CD14-positive monocyte (primary cell): ENCODE measurements around the gene CTTN. TPM values are rescaled to one million over a fixed set of nuclear protein-coding genes. Genes with fewer than 3 reads are reported as not detected.

Experiments
- DNase-seq, 3 donors: peaks; one replicate each; pipeline ENCODE4 v3.0.0-alpha.2; 2011 to 2022
- H2AFZ ChIP-seq: 2 replicates; pipeline ENCODE4 v1.6.0; 2012; ENCODE audit warnings: mild to moderate bottlenecking, low read depth, low read length, inconsistent platforms; ENCODE audit not compliant: insufficient read depth, poor library complexity, severe bottlenecking
- H3K27ac ChIP-seq, 2 donors: 1 replicate in 1 of 2; 2 replicates in 1 of 2; pipeline ENCODE4 v1.5.1; 2012 to 2013; ENCODE audit warnings: low read length in 2 of 2, control low read depth in 1 of 2, inconsistent platforms in 1 of 2, low read depth in 1 of 2, mild to moderate bottlenecking in 1 of 2
- H3K27me3 ChIP-seq, 2 donors: one replicate each; pipeline versions ENCODE4 v1.6.0 to v1.6.1; 2011 to 2013; ENCODE audit warnings: low read length in 2 of 2; ENCODE audit not compliant: control insufficient read depth in 2 of 2, insufficient read depth in 2 of 2
- H3K36me3 ChIP-seq, 2 donors: replicated peaks in 1 of 2; 1 replicate in 1 of 2; 2 replicates in 1 of 2; pipeline versions ENCODE4 v1.5.1 to v1.6.1; 2012 to 2013; ENCODE audit warnings: low read length in 2 of 2, control low read depth in 1 of 2, inconsistent platforms in 1 of 2, mild to moderate bottlenecking in 1 of 2; ENCODE audit not compliant: insufficient read depth in 2 of 2, control insufficient read depth in 1 of 2
- H3K4me1 ChIP-seq, 2 donors: 1 replicate in 1 of 2; 2 replicates in 1 of 2; pipeline versions ENCODE4 v1.5.1 to v1.6.1; 2012 to 2013; ENCODE audit warnings: low read length in 2 of 2, control low read depth in 1 of 2, inconsistent platforms in 1 of 2, mild to moderate bottlenecking in 1 of 2, moderate library complexity in 1 of 2; ENCODE audit not compliant: insufficient read depth in 2 of 2, control insufficient read depth in 1 of 2
- H3K4me2 ChIP-seq: replicated peaks from 2 replicates; pipeline ENCODE3; 2012; ENCODE audit warnings: low read length, moderate library complexity, mild to moderate bottlenecking; ENCODE audit not compliant: poor library complexity, severe bottlenecking; ENCODE audit errors: extremely low read depth
- H3K4me3 ChIP-seq, 3 experiments: fragments of 200-600 bp in 1 of 3; sonication (generic) in 1 of 3; replicated peaks in 1 of 3; 1 replicate in 2 of 3; 2 replicates in 1 of 3; pipeline ENCODE4 v1.5.1; 2011 to 2013; ENCODE audit warnings: low read length in 3 of 3, mild to moderate bottlenecking in 3 of 3, control low read depth in 2 of 3, low read depth in 2 of 3, inconsistent platforms in 1 of 3, moderate library complexity in 1 of 3
- H3K79me2 ChIP-seq: 2 replicates; pipeline ENCODE4 v1.6.0; 2012; ENCODE audit warnings: mild to moderate bottlenecking, control low read depth, inconsistent platforms, low read length, moderate library complexity; ENCODE audit not compliant: insufficient read depth
- H3K9ac ChIP-seq: 2 replicates; pipeline ENCODE4 v1.6.0; 2017; ENCODE audit warnings: low read length, mild to moderate bottlenecking; ENCODE audit not compliant: insufficient read depth, poor library complexity, severe bottlenecking
- H3K9me3 ChIP-seq, 2 donors: replicated peaks in 1 of 2; 1 replicate in 1 of 2; 2 replicates in 1 of 2; pipeline versions ENCODE4 v1.5.1 to v1.6.1; 2012 to 2013; ENCODE audit warnings: low read length in 2 of 2, control low read depth in 1 of 2; ENCODE audit not compliant: control insufficient read depth in 1 of 2, insufficient read depth in 1 of 2
- H4K20me1 ChIP-seq: 2 replicates; pipeline ENCODE4 v1.6.0; 2012; ENCODE audit warnings: mild to moderate bottlenecking, low read length, control low read depth, moderate library complexity; ENCODE audit not compliant: insufficient read depth
- H3K27ac Mint-ChIP-seq, 7 donors: one replicate each; pipeline ENCODE4 v1.8.0; 2020; ENCODE audit warnings: mild to moderate bottlenecking in 7 of 7, mixed read lengths in 7 of 7, moderate library complexity in 6 of 7, inconsistent platforms in 2 of 7
- H3K27me3 Mint-ChIP-seq, 3 donors: one replicate each; pipeline ENCODE4 v1.8.0; 2021 to 2022; ENCODE audit warnings: low read depth in 3 of 3, mild to moderate bottlenecking in 3 of 3, mixed read lengths in 3 of 3, moderate library complexity in 3 of 3, inconsistent platforms in 1 of 3
- H3K36me3 Mint-ChIP-seq, 2 donors: one replicate each; pipeline ENCODE4 v1.8.0; 2020; ENCODE audit warnings: mixed read lengths in 2 of 2, inconsistent platforms in 1 of 2, mild to moderate bottlenecking in 1 of 2
- H3K4me1 Mint-ChIP-seq: one replicate; pipeline ENCODE4 v1.8.0; 2020; ENCODE audit warnings: mild to moderate bottlenecking, mixed read lengths
- H3K4me3 Mint-ChIP-seq, 2 donors: one replicate each; pipeline ENCODE4 v1.8.0; 2020; ENCODE audit warnings: mild to moderate bottlenecking in 2 of 2, mixed read lengths in 2 of 2, moderate library complexity in 1 of 2
- H3K9me3 Mint-ChIP-seq, 7 donors: one replicate each; pipeline ENCODE4 v1.8.0; 2020 to 2022; ENCODE audit warnings: mixed read lengths in 7 of 7, mild to moderate bottlenecking in 6 of 7, moderate library complexity in 6 of 7, inconsistent platforms in 2 of 7
- CTCF ChIP-seq: fragments of 200-600 bp; IDR thresholded peaks from one replicate; pipeline ENCODE4 v1.8.0; 2022; ENCODE audit warnings: antibody characterized with exemption, mild to moderate bottlenecking
- WGBS: methylation state at CpG from one replicate; pipeline ENCODE4 v1.1.5; 2013; ENCODE audit warnings: missing lambda C conversion rate; ENCODE audit not compliant: insufficient coverage; 5-methylcytosine and 5-hydroxymethylcytosine counted together
- intact Hi-C, 2 donors: fragments of 100-400 bp; cut with micrococcal nuclease; formaldehyde crosslinking; loops; one replicate each; pipeline versions ENCODE4 v1.15.0 to v1.15.1; 2023
- polyA plus RNA-seq, 3 donors: library from polyadenylated mRNA; depleted of rRNA in 1 of 3; unstranded in 2 of 3; stranded (reverse) in 1 of 3; fragments of 300-500 nt in 2 of 3; fragments of >200 nt in 1 of 3; fragmentation: Illumina TruSeq in 2 of 3; gene quantifications; 1 replicate in 2 of 3; 2 replicates in 1 of 3; pipeline ENCODE4 v1.2.3, GENCODE V29; 2012 to 2021

The CTTN gene
- polyA plus RNA-seq, 3 donors, result 0.05 to 0.11 TPM; not detected in 1

- H3K27me3 Mint-ChIP-seq, result peaks cover 97 to 98% (median 98%) of the 10 kb centered on the region in 3 donors
These were observed 5.9 kb downstream of the CTTN start for GRCh38 chr11:70404244-70404643.

GRCh38 chr11:70405679-70406395, 7.5 kb downstream of the CTTN start:
- Histone ChIP-seq H3K9ac (no peak overlapping the region), H3K36me3 (no peaks in the 10 kb centered on the region), H4K20me1 (peaks cover 25% of the 10 kb centered on the region), H3K27me3 (peaks cover 89 to 99% of the 10 kb centered on the region in 2 donors), H3K4me1 (no peaks in the 10 kb centered on the region), H3K4me2 (no peak overlapping the region), H3K9me3 (peaks cover 0 to 29% of the 10 kb centered on the region in 2 donors), H3K4me3 (no peak overlapping the region), H2AFZ (no peak overlapping the region), H3K27ac (no peak overlapping the region), H3K79me2 (no peaks in the 10 kb centered on the region)
- no peak for TF ChIP-seq CTCF
- Mint-ChIP-seq H3K4me3 (peak overlapping the region in 1 of 2 donors; percentile 67), H3K4me1 (peaks cover 3% of the 10 kb centered on the region), H3K36me3 (no peaks in the 10 kb centered on the region), H3K27me3 (peaks cover 97 to 98% (median 98%) of the 10 kb centered on the region in 3 donors), H3K9me3 (peaks cover 0 to 17% (median 6%) of the 10 kb centered on the region in 7 donors), H3K27ac (no peak overlapping the region)
- DNase-seq, result no peak
- WGBS, result 94% methylated on average over 18 of the region's 20 CpGs
- intact Hi-C loops, result no loop called here

More at GRCh38 chr11:70404244-70404643, 5.9 kb downstream of the CTTN start:
- Mint-ChIP-seq H3K4me3 (peak overlapping the region in 1 of 2 donors; percentile 81), H3K36me3 (peaks cover 0 to 3% of the 10 kb centered on the region in 2 donors), H3K4me1 (peaks cover 12% of the 10 kb centered on the region), H3K27ac (no peak overlapping the region), H3K9me3 (peaks cover 0 to 22% (median 12%) of the 10 kb centered on the region in 7 donors)
- no peak for TF ChIP-seq CTCF
- Histone ChIP-seq H3K36me3 (no peaks in the 10 kb centered on the region), H3K4me2 (no peak overlapping the region), H2AFZ (no peak overlapping the region), H3K4me1 (peaks cover 7 to 9% of the 10 kb centered on the region in 2 donors), H3K9me3 (peaks cover 0 to 25% of the 10 kb centered on the region in 2 donors), H4K20me1 (peaks cover 32% of the 10 kb centered on the region), H3K27me3 (peaks cover 90 to 99% of the 10 kb centered on the region in 2 donors), H3K4me3 (no peak overlapping the region), H3K79me2 (no peaks in the 10 kb centered on the region), H3K27ac (no peak overlapping the region), H3K9ac (no peak overlapping the region)
- intact Hi-C loops, result no loop called here
- no peak for DNase-seq
- WGBS, result 96% methylated on average over 9 of the region's 11 CpGs
